Hepatocyte (in vitro differentiated cells): Measurements from ENCODE around the gene CELSR1. TPM values are rescaled to one million over a fixed set of nuclear protein-coding genes. Genes with fewer than 3 reads are reported as not detected.

Experiments used
- DNase-seq: peaks from one replicate; pipeline ENCODE4 v3.0.0-alpha.2; 2016; ENCODE audit warnings: low spot score
- H2AFZ ChIP-seq: fragments of 200-600 bp; sonication (generic); 2 replicates; pipeline ENCODE4 v1.6.0; 2016; ENCODE audit warnings: antibody characterized with exemption, mild to moderate bottlenecking
- H3K27ac ChIP-seq: fragments of 200-600 bp; sonication (generic); 2 replicates; pipeline ENCODE4 v1.5.1; 2016; ENCODE audit warnings: mild to moderate bottlenecking
- H3K27me3 ChIP-seq: fragments of 200-600 bp; sonication (generic); 2 replicates; pipeline ENCODE4 v1.6.1; 2016
- H3K36me3 ChIP-seq: fragments of 200-600 bp; sonication (generic); replicated peaks from 2 replicates; pipeline ENCODE4 v1.5.1; 2016; ENCODE audit warnings: low read depth; ENCODE audit not compliant: insufficient read depth
- H3K4me1 ChIP-seq: fragments of 200-600 bp; sonication (generic); 2 replicates; pipeline ENCODE4 v1.5.1; 2016; ENCODE audit warnings: mild to moderate bottlenecking, moderate library complexity; ENCODE audit not compliant: insufficient read depth
- H3K4me2 ChIP-seq: fragments of 200-600 bp; sonication (generic); 2 replicates; pipeline ENCODE4 v1.6.0; 2016
- H3K4me3 ChIP-seq: fragments of 200-600 bp; sonication (generic); 2 replicates; pipeline ENCODE4 v1.5.1; 2016; ENCODE audit warnings: mild to moderate bottlenecking
- H3K79me2 ChIP-seq: fragments of 200-600 bp; sonication (generic); 2 replicates; pipeline ENCODE4 v1.6.0; 2017; ENCODE audit warnings: mild to moderate bottlenecking
- H3K9me2 ChIP-seq: fragments of 200-600 bp; sonication (generic); replicated peaks from 2 replicates; pipeline ENCODE4 v1.6.0; 2017; ENCODE audit warnings: mild to moderate bottlenecking; ENCODE audit not compliant: insufficient read depth
- H3K9me3 ChIP-seq: fragments of 200-600 bp; sonication (generic); 2 replicates; pipeline ENCODE4 v1.5.1; 2016; ENCODE audit warnings: low read depth, mild to moderate bottlenecking
- H4K20me1 ChIP-seq: fragments of 200-600 bp; sonication (generic); 2 replicates; pipeline ENCODE4 v1.6.0; 2016; ENCODE audit warnings: mild to moderate bottlenecking; ENCODE audit not compliant: insufficient read depth, poor library complexity, severe bottlenecking
- EZH2 ChIP-seq: fragments of 200-600 bp; sonication (generic); IDR thresholded peaks from 2 replicates; pipeline ENCODE4 v1.6.1; 2016; ENCODE audit warnings: antibody characterized with exemption, mild to moderate bottlenecking, borderline replicate concordance
- EZH2phosphoT487 ChIP-seq: fragments of 200-600 bp; sonication (generic); IDR thresholded peaks from one replicate; pipeline ENCODE4 v1.6.1; 2018; ENCODE audit warnings: antibody characterized with exemption, mild to moderate bottlenecking, low read depth, moderate library complexity; ENCODE audit not compliant: unreplicated experiment, severe bottlenecking
- WGBS: methylation state at CpG from one replicate; pipeline ENCODE4 v1.1.6; 2016; ENCODE audit warnings: low lambda C conversion rate; ENCODE audit errors: missing lambda C conversion rate; 5-methylcytosine and 5-hydroxymethylcytosine counted together
- polyA plus RNA-seq: library from polyadenylated mRNA; unstranded; fragments of >200 nt; fragmentation: Nextera tagmentation; extraction: Ambion mirVana; gene quantifications from 2 replicates; pipeline ENCODE4 v1.2.1, GENCODE V29; 2016
- total RNA-seq: library from RNA; depleted of rRNA; stranded (reverse); fragments of >200 nt; gene quantifications from 2 replicates; pipeline ENCODE4 v1.2.3, GENCODE V29; 2014
- TF ChIP-seq, protein P1 (sequence below): fragments of 200-600 bp; sonication (generic); IDR thresholded peaks from 2 replicates; pipeline ENCODE4 v1.5.1; 2016; ENCODE audit warnings: antibody characterized with exemption, mild to moderate bottlenecking; ENCODE audit not compliant: poor library complexity

Gene CELSR1
- total and polyA plus RNA-seq, 2 experiments from 2014 or later, result 3.0 to 8.7 TPM

DNA sequence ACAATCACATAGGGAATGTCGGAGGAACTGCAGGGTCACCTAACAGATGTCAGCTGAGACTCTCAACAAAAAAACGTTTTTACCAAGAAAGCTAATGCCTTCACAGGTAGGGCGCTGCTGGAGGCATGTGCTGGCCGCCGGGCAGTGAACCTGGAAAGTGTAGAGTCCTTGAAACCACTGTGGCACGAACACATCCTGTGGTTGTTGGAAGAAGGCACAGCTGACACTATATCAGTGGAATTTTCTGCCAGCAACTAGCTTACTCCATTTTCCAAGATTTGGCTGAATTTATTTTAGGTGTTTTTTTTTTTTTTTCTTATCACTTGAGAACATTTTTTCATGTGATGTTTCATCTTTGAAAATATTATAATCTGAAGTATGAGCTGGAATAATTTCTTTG lies 187.7 kb downstream of the CELSR1 start:
- H3K79me2 ChIP-seq, result no peaks in the 10 kb centered on the region
- no peak overlapping the region for H3K4me2 ChIP-seq
- no peaks in the 10 kb centered on the region for H3K9me2 ChIP-seq
- H4K20me1 ChIP-seq, result peaks cover under 1% of the 10 kb centered on the region
- 86% methylated on average over 6 of the region's 6 CpGs for WGBS
- no peaks in the 10 kb centered on the region for H3K9me3 ChIP-seq
- TF ChIP-seq EZH2, result no peak
- TF ChIP-seq, protein P1, sequence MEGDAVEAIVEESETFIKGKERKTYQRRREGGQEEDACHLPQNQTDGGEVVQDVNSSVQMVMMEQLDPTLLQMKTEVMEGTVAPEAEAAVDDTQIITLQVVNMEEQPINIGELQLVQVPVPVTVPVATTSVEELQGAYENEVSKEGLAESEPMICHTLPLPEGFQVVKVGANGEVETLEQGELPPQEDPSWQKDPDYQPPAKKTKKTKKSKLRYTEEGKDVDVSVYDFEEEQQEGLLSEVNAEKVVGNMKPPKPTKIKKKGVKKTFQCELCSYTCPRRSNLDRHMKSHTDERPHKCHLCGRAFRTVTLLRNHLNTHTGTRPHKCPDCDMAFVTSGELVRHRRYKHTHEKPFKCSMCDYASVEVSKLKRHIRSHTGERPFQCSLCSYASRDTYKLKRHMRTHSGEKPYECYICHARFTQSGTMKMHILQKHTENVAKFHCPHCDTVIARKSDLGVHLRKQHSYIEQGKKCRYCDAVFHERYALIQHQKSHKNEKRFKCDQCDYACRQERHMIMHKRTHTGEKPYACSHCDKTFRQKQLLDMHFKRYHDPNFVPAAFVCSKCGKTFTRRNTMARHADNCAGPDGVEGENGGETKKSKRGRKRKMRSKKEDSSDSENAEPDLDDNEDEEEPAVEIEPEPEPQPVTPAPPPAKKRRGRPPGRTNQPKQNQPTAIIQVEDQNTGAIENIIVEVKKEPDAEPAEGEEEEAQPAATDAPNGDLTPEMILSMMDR, result no peak
- TF ChIP-seq EZH2phosphoT487, result no peak
- H2AFZ ChIP-seq, result no peak overlapping the region
- no peaks in the 10 kb centered on the region for H3K36me3 ChIP-seq
- H3K27me3 ChIP-seq, result no peaks in the 10 kb centered on the region
- H3K4me1 ChIP-seq, result no peaks in the 10 kb centered on the region
- no peak for DNase-seq
- no peak overlapping the region for H3K27ac ChIP-seq
- H3K4me3 ChIP-seq, result no peak overlapping the region

DNA sequence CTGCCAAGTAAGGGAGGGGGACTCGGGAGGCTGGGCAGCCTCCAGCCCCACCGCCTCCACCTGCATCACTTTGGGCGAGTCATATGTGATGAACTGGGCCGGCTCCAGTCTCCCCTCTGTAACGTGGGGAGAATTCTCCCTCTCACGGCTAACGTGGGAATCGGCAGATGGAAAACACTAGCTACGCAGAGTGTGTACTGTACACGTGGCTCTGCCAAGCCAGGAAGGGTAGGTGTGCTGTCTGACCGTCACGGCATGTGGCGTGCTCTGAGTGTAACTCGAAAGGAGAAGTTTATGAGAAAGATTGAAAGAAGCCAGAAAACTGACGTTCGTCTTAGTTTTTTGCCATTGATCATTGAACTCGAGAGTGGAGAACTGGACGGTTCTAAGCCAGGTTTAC lies 188.2 kb downstream of the CELSR1 start:
- 98% methylated on average over 17 of the region's 18 CpGs for WGBS
- DNase-seq, result no peak
- no peak overlapping the region for H3K27ac ChIP-seq
- no peaks in the 10 kb centered on the region for H3K36me3 ChIP-seq
- no peaks in the 10 kb centered on the region for H3K4me1 ChIP-seq
- H3K4me2 ChIP-seq, result no peak overlapping the region
- H2AFZ ChIP-seq, result no peak overlapping the region
- H3K9me2 ChIP-seq, result no peaks in the 10 kb centered on the region
- no peak overlapping the region for H3K4me3 ChIP-seq
- H4K20me1 ChIP-seq, result no peaks in the 10 kb centered on the region
- no peaks in the 10 kb centered on the region for H3K9me3 ChIP-seq
- H3K27me3 ChIP-seq, result no peaks in the 10 kb centered on the region
- TF ChIP-seq EZH2phosphoT487 (no peak), EZH2 (no peak)
- TF ChIP-seq, protein P1, result no peak
- H3K79me2 ChIP-seq, result no peaks in the 10 kb centered on the region

DNA sequence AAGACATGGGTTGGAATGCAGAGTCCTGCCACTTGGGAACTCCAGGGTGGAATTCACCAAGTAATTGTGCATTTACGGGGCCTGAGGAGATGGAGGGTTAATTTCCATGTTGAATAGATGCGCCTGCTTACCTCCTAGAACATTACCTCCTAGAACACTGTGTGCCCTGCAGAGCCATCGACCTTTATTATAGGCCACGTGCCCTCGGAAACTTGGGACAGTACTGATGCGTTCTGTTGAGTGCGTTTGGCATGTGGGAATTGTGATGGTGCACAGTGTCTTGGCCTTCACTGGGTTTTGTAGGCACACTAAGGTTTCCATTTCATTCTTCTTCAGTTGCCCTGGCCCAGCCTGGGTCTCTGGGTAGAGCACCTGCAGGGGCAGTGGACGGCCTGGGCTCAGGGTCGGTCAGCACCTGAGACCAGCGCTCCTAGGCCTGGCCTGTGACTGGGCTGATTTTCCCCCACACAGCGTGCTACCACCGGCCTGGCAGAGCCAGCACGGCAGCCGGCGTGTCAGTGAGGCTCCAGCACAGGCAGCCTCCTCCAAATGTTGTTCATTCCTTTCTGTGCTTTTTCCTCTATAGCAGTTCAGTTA lies 189.2 kb downstream of the CELSR1 start:
- Histone ChIP-seq H2AFZ (no peak overlapping the region), H3K9me3 (no peaks in the 10 kb centered on the region), H4K20me1 (no peaks in the 10 kb centered on the region), H3K4me2 (no peak overlapping the region), H3K79me2 (no peaks in the 10 kb centered on the region), H3K27me3 (no peaks in the 10 kb centered on the region), H3K4me3 (no peak overlapping the region), H3K36me3 (no peaks in the 10 kb centered on the region), H3K27ac (no peak overlapping the region), H3K9me2 (no peaks in the 10 kb centered on the region), H3K4me1 (no peaks in the 10 kb centered on the region)
- TF ChIP-seq, protein P1, result no peak
- no peak for TF ChIP-seq EZH2phosphoT487
- TF ChIP-seq EZH2, result no peak
- no peak for DNase-seq
- WGBS, result 97% methylated on average over 15 of the region's 15 CpGs
